GM18507 (cell line): ENCODE results near the gene PCDH12.

Experiments used
- DNase-seq: peaks from one replicate; pipeline ENCODE4 v3.0.0; 2011; ENCODE audit warnings: low read depth; ENCODE audit not compliant: insufficient read length; ENCODE audit errors: extremely low spot score
- FAIRE-seq: peaks from 2 replicates; lab custom pipeline; 2011; peaks lifted over from hg19 to GRCh38; lab: Jason Lieb, UNC

Gene PCDH12

DNA sequence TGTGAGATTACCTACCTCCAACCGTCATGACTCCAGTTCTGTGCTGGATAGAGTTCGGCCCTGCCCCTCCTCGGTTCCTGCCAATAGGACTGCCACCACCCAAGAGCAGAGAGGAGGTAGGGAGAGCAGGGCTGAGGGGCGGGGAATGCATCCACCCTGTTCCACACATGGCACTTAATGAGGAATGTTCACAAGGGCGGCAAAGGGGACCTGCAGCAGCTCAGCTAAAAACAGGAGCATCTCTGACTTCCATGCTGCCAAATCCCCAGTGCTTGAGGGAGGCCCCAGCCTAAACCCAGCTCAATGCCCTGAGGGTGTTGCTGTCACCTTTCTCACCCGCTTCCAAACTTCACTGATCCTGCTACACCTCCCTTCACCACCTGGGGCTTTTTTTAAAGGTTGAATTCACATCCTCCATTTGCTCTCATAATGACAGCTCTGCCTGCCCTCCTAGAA lies 42.1 kb downstream of the PCDH12 start:
- DNase-seq (no peak), FAIRE-seq (no peak)

DNA sequence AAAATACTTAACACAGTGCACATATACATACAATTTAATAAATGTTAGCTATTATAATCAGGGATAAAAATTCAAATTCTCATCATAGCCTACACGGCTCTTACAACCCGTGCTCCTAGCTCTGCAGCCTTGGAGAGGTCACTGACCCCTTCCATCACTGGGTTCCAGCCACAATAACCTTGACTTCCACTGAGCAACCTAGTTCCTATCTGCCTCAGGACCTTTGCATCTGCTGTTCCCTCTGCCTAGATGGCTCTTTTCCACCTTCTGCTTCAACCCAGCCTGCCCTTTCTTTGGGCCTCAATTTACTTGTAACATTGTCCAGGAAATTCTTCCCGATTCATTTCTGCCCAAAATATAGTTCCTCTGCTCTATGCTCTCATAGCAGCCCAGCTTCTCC lies 43.2 kb downstream of the PCDH12 start:
- FAIRE-seq (no peak), DNase-seq (no peak)

DNA sequence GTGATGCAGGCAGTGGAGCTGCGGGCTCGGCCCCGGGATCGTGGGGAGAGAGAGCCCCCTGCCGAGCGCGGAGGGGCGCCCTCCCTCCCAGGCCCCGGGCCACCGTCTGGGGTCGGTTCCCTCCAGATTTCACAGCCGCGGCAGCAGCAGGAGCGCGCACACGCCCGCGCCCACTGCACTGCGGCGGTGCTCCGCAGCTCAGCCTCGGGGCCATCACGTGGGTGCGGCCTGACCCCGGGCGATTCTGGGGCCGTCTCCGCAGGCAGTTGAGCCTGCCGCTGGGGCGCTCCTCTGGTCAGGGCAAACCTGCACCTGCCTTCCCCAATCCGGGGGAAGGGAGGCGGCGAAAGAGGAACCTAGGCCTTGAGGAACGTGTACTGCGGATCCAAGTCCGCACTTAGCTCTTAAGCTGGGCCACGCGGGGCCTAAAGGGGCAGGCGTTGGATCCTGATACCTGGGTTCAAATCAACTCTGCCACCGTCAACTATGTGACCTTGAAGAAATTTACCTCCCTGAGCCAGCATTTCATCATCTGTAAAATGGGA lies 43.7 kb downstream of the PCDH12 start:
- no peak for FAIRE-seq

DNA sequence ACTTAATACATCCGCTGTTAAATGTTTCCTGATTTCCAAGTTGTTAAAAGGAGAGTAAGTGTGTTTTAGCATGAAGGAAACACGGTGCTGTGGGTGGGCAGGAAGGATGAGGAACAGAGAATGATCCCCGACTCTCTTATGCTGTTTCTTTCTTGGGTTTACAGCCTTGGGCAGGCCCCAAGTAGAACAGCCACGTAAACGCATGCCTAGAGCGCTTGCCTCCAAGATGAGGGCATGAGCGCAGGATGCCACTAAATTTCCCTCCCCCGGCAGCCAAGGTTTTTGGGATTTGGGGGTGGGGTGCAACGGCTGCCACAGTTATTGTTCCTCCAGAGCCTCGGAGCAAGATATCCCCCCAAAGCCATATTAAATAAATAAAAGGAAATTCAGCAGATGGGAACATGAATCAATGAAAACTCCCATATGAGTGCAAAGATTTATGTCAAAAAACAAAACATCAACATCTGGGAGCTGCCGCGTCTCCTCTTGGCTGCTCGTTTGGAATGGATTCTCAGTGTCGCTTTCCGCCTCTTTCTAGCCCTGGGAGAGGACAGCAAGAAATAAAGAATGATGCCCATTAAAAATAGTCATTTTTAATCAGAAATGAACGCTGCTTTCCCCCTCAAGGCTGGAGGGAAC lies 44.3 kb downstream of the PCDH12 start:
- DNase-seq, result no peak
- FAIRE-seq, result no peak

More for the DNA sequence above, 43.7 kb downstream of the PCDH12 start:
- DNase-seq, result no peak

DNA sequence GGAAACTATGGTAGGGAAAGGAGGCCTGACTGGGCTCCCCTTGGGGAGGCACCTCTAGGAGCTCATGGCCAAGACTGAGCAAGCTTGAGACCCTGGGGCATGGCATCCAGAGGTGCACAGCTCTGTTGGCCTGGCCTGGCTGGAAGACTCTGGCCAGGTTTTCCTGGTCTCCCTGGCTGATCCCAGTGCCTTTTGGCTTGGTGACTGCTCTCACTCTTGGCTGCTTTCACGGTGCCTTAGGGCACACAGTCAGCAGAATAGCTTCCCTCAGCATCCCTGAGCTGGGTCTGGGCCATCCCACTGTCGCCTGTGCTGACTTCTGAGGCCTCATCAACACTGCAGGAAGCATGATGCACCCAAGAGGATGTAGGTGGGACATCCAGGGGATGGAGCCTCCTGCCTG lies 47.7 kb downstream of the PCDH12 start:
- FAIRE-seq, result no peak
- no peak for DNase-seq

DNA sequence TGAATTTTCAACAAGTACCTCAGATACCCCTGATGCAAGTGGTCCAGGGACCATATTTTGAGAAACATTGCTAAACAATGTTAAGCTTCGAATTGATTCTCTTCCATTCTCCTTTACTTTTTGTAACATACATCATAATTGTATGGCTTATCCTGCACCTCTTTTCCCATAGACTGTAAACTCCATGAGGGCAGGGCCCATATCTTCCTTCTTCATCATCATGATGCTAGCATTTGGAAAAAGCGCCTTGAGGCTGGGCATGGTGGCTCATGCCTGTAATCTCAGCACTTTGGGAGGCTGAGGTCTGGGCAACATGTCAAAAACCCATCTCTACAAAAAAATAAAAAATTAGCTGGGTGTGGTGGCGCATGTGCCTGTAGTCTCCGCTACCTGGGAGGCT lies 48.8 kb downstream of the PCDH12 start:
- DNase-seq (no peak), FAIRE-seq (no peak)

DNA sequence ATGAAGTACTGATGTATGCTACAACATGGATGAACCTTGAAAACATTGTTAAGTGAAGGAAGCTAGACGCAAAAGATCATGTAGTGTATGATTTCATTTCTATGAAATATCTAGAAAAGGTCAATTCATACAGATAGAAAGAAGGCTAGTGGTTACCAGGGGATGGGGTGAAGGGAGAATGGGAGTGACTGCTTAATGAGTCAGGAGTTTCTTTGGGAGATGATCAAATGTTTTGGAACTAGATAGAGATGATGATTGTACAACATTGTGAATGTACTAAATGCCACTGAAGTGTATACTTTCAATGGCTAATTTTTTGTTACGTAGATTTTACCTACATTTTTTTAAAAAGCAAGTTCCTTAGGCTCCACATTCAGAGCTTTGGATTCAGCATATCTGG lies 49.2 kb downstream of the PCDH12 start:
- FAIRE-seq, result no peak
- DNase-seq, result no peak

DNA sequence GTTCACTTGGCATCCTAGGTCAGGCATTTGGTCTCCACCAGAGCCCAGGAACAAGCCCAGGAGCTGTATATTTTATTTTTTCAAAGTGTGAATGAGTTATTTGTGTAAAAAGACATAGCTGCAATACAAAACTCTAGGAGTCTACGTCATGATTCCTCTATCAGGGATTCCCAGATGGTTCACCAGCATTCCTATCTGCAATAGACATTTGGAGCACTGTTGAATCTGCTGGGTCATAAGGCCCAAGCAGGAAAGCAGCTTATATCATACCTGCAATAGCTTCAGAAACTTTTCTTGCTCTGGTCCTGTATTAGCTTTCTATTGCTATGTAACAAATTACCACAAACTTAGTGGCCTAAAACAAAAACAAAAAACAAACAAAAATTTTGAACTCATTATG lies 51.0 kb downstream of the PCDH12 start:
- FAIRE-seq, result no peak
- no peak for DNase-seq

DNA sequence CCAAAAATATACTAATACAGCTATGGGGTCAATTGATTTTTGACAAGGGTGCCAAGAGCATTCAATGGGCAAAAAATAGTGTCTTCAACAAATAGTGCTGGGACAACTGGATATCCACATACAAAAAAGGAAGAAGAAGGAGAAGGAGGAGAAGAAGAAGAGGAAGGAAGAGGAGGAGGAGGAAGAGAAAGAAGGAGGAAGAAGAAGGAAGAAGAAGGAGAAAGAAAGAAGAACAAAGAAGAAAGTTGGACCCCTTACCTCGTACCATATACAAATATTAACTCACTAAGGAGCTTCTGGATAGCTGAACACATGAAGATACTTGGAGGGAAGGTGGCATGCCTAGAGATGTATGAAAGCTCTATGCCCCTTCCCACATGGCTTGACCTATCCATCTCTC lies 51.5 kb downstream of the PCDH12 start:
- no peak for DNase-seq
- FAIRE-seq, result no peak

DNA sequence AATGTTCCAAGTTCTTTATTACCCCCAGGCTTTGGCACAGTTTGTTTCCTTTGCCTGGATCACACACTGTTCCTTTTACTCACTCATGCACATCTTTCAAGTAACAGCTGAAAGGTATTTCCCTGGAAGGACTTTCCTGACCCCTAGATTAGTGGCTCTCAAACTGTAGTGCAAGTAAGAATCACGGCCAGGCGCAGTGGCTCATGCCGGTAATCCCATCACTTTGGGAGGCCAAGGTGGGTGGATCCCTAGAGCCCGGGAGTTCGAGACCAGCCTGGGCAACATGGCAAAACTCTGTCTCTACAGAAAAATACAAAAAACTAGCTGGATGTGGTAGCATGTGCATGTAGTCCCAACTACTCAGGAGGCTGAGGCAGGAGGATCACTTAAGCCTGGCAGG lies 53.5 kb downstream of the PCDH12 start:
- FAIRE-seq (no peak), DNase-seq (no peak)

DNA sequence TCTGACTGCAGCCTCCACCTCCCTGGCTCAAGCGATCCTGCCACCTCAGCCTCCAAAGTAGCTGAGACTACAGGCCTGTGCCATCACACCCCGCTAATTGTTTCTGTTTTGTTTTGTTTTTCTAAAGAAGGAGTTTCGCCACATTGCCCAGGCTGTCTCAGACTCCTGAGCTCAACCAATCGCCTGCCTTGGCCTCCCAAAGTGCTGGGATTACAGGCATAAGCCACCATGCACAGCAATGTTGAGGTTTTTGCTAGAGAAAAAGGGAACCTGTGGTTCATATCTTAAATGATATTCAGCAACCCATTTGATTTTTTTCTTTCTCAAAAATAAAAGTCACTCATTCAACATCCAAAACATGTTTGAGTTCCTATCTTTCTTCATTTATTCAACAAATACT lies 54.7 kb downstream of the PCDH12 start:
- DNase-seq, result no peak
- no peak for FAIRE-seq

DNA sequence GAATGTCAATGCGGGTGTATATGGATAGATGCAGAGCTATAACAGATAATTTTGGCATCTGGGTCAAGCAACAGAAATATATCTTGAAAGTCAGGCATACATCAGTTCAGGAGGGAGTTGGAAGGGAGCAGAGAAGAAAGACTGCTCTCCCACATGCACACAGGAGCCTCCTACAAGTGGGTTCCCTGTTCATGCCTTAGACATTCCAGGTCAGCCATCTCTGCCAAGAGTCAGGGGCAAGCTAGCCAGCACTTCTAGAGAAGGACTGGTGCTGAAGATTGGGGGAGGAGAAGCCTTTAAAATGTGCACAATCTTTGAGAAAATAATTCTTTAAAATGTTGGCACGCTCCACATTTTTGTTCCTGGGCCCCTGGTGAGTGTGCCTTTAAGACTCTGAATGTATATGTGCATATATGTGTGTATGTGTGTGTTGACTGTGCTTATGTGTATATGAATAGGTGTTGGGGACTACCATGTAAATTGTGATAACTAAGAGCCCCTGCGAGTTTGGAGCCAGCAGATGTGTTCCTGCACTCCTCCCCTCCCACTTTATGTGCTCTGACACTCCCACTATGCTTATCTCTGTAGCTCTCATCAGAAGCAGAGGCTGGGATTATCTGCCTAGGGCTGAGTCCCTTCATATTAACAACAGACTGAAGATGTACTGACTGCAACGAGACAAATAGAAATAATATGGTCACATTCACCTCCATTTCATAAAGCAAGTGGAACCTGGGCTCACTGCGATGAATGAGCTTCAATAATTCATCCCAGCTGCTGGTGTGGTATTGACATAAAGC lies 55.8 kb downstream of the PCDH12 start:
- DNase-seq, result no peak
- FAIRE-seq, result no peak

DNA sequence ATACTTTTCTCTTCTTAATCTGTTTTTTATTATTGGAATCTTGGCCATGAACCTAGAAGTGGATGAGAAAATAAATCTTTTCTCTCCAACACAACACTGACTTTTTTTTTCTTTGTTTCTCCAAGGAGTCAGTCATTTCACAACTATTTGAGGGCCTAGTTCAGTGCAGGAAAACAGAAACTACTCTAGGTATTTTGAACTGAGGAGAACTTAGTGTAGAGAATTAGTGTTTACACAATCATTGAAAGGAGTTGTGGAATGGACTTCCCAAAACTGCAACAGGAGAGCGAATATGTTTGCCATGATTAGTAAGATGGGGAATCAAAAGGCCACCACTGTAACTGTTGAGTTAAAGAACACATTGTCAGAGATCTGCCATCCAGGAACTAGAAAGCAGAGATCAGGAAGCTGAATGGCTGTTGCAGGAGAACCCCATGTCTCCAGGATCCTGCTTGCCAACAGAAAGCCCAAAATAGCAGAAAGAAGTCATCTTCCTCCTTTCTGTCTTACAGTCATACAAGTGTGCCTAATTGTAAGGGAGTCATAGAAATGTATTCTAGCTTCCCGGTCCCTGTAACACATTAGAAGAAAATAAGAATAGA lies 59.5 kb downstream of the PCDH12 start:
- no peak for FAIRE-seq
- DNase-seq, result no peak

DNA sequence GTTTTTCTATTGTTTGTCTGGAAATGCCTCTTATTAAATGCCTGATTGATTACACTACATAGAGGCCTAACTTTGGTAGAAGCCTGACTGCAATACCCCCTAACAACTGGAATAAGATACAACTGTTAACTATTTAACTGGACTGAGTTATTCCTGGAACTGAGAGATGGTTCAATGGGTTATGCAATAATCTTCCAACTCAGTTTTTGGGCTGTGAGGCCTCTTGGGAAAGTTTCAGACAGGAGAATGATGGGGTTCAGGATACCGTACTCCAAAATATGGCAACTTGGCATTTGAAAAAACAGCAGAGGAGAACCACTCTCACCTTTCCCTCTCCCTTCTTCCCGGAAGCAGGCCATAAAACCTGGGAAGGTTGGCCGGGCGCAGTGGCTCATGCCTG lies 60.6 kb downstream of the PCDH12 start:
- no peak for FAIRE-seq
- no peak for DNase-seq
